ENCODE measurements around the gene TFIP11. TPM values are rescaled to one million over a fixed set of nuclear protein-coding genes. Genes with fewer than 3 reads are reported as not detected.
A peak's percentile ranks its signal among the peaks of the same experiment; 100 is the strongest.

TFIP11 gene
- polyA plus RNA-seq (2011; rRNA removed) (30.5 and 34.7 TPM in 2 replicates), polyA minus RNA-seq (2011; rRNA and poly(A)+ RNA removed) (29.8 and 47.3 TPM in 2 replicates)

GRCh38 chr22:26512149-26512793 lies at the start of gene TFIP11:
TSS of gene TFIP11 (minus strand) at chr22:26512473. CDS start at chr22:26510272, 2,201 bp downstream.
- DNase-seq (ENCODE audit: low read depth): peak; percentile 36
- POLR2A ChIA-PET: interaction anchor here (0.9 kb wide), 1 partner anchor 9 kb away, joined by 3 read pairs; no protein-coding TSS in a partner anchor
- CTCF ChIA-PET: interaction anchor here (0.8 to 2.3 kb wide), 3 partner anchors 9 to 30 kb away, joined by 4 to 9 read pairs (median 6); no protein-coding TSS in a partner anchor

DNA sequence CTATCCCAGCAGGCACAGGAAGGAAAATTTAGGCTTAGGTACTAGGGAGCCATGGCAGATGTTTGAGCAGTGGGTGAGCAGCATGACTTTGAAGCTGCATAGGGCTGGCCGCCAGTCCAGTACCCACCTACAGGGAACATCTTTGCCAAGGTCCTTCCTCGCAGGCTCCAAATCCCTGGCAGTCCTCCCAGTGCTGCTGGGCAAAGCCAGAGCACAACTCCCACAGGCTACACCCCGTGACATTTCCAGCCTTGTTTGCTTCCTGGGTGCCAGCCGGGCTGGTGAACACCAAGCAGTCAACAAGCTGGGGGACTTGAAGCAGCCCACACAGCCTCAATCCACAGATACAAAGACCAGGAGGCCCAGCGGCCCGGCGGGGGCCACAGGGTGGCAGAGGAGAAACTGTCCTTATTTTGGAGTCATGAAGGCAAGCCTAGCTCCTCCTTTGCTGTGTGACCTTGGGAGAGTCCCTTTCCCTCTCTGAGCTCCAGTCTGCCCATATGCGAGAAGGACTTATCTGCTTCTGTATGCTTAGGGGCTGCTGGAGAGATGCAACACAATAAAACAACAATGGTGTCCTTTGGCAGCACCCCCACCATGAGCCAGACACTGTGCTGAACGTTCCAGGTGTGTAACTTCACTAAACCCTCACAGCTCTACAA lies 49.6 kb upstream of the TFIP11 start:
- Histone ChIP-seq H3K4me3 (ENCODE audit: low read depth, low read length) (no peak overlapping the region), H3K27me3 (ENCODE audit: control insufficient read depth, insufficient read depth, low read length) (no peaks in the 10 kb centered on the region), H3K36me3 (ENCODE audit: control insufficient read depth, insufficient read depth, low read length) (peaks cover 7% of the 10 kb centered on the region; the same call in 1 of the 2 replicates)
- ChIA-PET POLR2A (no interaction called here), CTCF (interaction anchor here (0.8 to 1.4 kb wide), 2 partner anchors 104 to 107 kb away, joined by 3 read pairs; no protein-coding TSS in a partner anchor)
- TF ChIP-seq, protein P1, sequence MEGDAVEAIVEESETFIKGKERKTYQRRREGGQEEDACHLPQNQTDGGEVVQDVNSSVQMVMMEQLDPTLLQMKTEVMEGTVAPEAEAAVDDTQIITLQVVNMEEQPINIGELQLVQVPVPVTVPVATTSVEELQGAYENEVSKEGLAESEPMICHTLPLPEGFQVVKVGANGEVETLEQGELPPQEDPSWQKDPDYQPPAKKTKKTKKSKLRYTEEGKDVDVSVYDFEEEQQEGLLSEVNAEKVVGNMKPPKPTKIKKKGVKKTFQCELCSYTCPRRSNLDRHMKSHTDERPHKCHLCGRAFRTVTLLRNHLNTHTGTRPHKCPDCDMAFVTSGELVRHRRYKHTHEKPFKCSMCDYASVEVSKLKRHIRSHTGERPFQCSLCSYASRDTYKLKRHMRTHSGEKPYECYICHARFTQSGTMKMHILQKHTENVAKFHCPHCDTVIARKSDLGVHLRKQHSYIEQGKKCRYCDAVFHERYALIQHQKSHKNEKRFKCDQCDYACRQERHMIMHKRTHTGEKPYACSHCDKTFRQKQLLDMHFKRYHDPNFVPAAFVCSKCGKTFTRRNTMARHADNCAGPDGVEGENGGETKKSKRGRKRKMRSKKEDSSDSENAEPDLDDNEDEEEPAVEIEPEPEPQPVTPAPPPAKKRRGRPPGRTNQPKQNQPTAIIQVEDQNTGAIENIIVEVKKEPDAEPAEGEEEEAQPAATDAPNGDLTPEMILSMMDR (IDR thresholded peaks at IDR 0.05; ENCODE audit: insufficient read depth, low read depth, low read length): no peak
- DNase-seq (ENCODE audit: low read depth): no peak

More at GRCh38 chr22:26512149-26512793, at the start of gene TFIP11:
- Histone ChIP-seq H3K4me3 (ENCODE audit: low read depth, low read length) (peak within 1 kb of the TSS; percentile 84), H3K36me3 (ENCODE audit: control insufficient read depth, insufficient read depth, low read length) (peaks cover 7% of the 10 kb centered on the region; the same call in 1 of the 2 replicates), H3K27me3 (ENCODE audit: control insufficient read depth, insufficient read depth, low read length) (no peaks in the 10 kb centered on the region)
- TF ChIP-seq, protein P1 (IDR thresholded peaks at IDR 0.05; ENCODE audit: insufficient read depth, low read depth, low read length): peak; percentile 15; the same call in 1 of the 2 replicates

- TF ChIP-seq, protein P1 (IDR thresholded peaks at IDR 0.05; ENCODE audit: insufficient read depth, low read depth, low read length): no peak
- H3K36me3 ChIP-seq (ENCODE audit: control insufficient read depth, insufficient read depth, low read length): peaks cover 5% of the 10 kb centered on the region; the same call in 1 of the 2 replicates
- ChIA-PET CTCF (interaction anchor here (0.9 to 1.0 kb wide), 2 partner anchors 11 to 106 kb away, joined by 3 to 4 read pairs; no protein-coding TSS in a partner anchor), POLR2A (no interaction called here)
- DNase-seq (ENCODE audit: low read depth): no peak
- no peak overlapping the region for H3K4me3 ChIP-seq (ENCODE audit: low read depth, low read length)
- no peaks in the 10 kb centered on the region for H3K27me3 ChIP-seq (ENCODE audit: control insufficient read depth, insufficient read depth, low read length)
These were observed 47.8 kb upstream of the TFIP11 start for GRCh38 chr22:26559961-26560575.

GRCh38 chr22:26558248-26558895 lies 46.1 kb upstream of the TFIP11 start:
- no peak for DNase-seq (ENCODE audit: low read depth)
- no peaks in the 10 kb centered on the region for H3K36me3 ChIP-seq (ENCODE audit: control insufficient read depth, insufficient read depth, low read length)
- no peak overlapping the region for H3K4me3 ChIP-seq (ENCODE audit: low read depth, low read length)
- no peaks in the 10 kb centered on the region for H3K27me3 ChIP-seq (ENCODE audit: control insufficient read depth, insufficient read depth, low read length)
- ChIA-PET CTCF (no interaction called here), POLR2A (no interaction called here)
- TF ChIP-seq, protein P1 (IDR thresholded peaks at IDR 0.05; ENCODE audit: insufficient read depth, low read depth, low read length): no peak
